ENCODE data around the gene AKT3. TPM values are rescaled to one million over a fixed set of nuclear protein-coding genes. Genes with fewer than 3 reads are reported as not detected.

AKT3 gene
- total RNA-seq, 1 experiment from 2014 or later, result 18.7 TPM

DNA sequence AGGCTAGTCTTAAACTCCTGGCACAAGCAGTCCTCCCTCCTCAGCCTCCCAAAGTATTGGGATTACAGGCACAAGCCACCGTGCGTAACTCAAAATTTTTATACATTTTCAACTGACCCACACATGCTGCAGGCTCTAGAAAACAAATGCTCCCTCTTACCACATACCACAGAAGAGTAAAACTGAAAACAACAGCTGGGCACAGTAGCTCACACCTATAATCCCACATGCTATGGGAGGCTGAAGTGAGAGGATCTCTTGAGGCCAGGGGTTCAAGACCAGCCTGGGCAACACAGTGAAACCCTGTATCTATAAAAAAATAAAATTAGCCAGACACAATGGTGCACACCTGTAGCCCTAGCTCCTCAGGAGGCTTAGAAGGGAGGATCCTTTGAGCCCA, 56.7 kb downstream of the AKT3 start:
- no peaks in the 10 kb centered on the region for H3K27me3 ChIP-seq (ENCODE audit: low read length)
- ATAC-seq (no peak), DNase-seq (no peak)
- no peaks in the 10 kb centered on the region for H4K20me1 ChIP-seq (ENCODE audit: low read length)
- no peak overlapping the region for H2AFZ ChIP-seq (ENCODE audit: low read length)
- H3K79me2 ChIP-seq (ENCODE audit: low read length), result no peaks in the 10 kb centered on the region
- intact Hi-C loops (cut with micrococcal nuclease), result no loop called here
- H3K9me3 ChIP-seq (ENCODE audit: low read length), result no peaks in the 10 kb centered on the region
- no peaks in the 10 kb centered on the region for H3K36me3 ChIP-seq (ENCODE audit: low read depth, low read length)
- BruUV-seq (replicated peaks), result no TSS peak
- no peak overlapping the region for H3K9ac ChIP-seq (ENCODE audit: low read length)
- CTCF ChIA-PET, result no interaction called here
- H3K27ac ChIP-seq (ENCODE audit: low read length), result no peak overlapping the region
- no peaks in the 10 kb centered on the region for H3F3A ChIP-seq (ENCODE audit: low read length, unreplicated experiment)
- no peaks in the 10 kb centered on the region for H3K9me2 ChIP-seq (replicated peaks; ENCODE audit: low read length)
- H3K4me1 ChIP-seq (ENCODE audit: insufficient read depth, low read length), result peaks cover under 1% of the 10 kb centered on the region; the same call in 1 of the 2 replicates
- no peak overlapping the region for H3K4me3 ChIP-seq (ENCODE audit: low read length)
- TF ChIP-seq CTCF (conservative IDR thresholded peaks at IDR 0.05; ENCODE audit: low read depth, low read length), result no peak
- TF ChIP-seq EZH2phosphoT487 (IDR thresholded peaks at IDR 0.05; ENCODE audit: borderline replicate concordance, low read length), result no peak
- POLR2A ChIA-PET (ENCODE audit: unreplicated experiment), result no interaction called here
- H3K4me2 ChIP-seq (ENCODE audit: low read length), result no peak overlapping the region

DNA sequence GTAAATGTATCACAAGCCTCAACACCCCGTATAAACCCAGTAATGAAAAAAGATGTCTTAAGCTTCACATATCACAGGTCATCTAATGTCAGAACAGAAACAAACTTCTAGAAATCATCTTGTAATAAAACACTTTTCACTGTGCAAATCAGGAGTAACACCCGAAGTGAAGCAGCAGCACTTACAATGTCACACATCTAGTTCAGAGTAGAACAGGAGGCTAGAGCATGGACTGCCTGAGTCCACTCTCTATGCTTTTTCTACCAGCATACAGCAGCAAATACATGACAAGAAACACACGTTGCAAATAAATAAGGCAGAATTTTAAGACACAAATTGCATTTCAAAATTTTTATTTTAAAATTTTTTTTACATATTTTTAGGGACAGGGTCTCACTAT, 57.2 kb downstream of the AKT3 start:
- Histone ChIP-seq H3K36me3 (ENCODE audit: low read depth, low read length) (no peaks in the 10 kb centered on the region), H3K27ac (ENCODE audit: low read length) (no peak overlapping the region), H3K4me1 (ENCODE audit: insufficient read depth, low read length) (no peaks in the 10 kb centered on the region), H3K4me3 (ENCODE audit: low read length) (no peak overlapping the region), H3K79me2 (ENCODE audit: low read length) (no peaks in the 10 kb centered on the region), H3F3A (ENCODE audit: low read length, unreplicated experiment) (no peaks in the 10 kb centered on the region), H3K27me3 (ENCODE audit: low read length) (no peaks in the 10 kb centered on the region), H3K9me2 (replicated peaks; ENCODE audit: low read length) (no peaks in the 10 kb centered on the region), H3K4me2 (ENCODE audit: low read length) (no peak overlapping the region), H2AFZ (ENCODE audit: low read length) (no peak overlapping the region), H4K20me1 (ENCODE audit: low read length) (no peaks in the 10 kb centered on the region), H3K9me3 (ENCODE audit: low read length) (no peaks in the 10 kb centered on the region), H3K9ac (ENCODE audit: low read length) (no peak overlapping the region)
- no peak for ATAC-seq
- ChIA-PET CTCF (no interaction called here), POLR2A (ENCODE audit: unreplicated experiment) (no interaction called here)
- BruUV-seq (replicated peaks), result no TSS peak
- TF ChIP-seq CTCF (conservative IDR thresholded peaks at IDR 0.05; ENCODE audit: low read depth, low read length) (no peak), EZH2 (IDR thresholded peaks at IDR 0.05; ENCODE audit: low read length, unreplicated experiment) (no peak), EZH2phosphoT487 (IDR thresholded peaks at IDR 0.05; ENCODE audit: borderline replicate concordance, low read length) (no peak)
- no peak for DNase-seq
- intact Hi-C loops (cut with micrococcal nuclease), result no loop called here

GRCh38 chr1:243792401-243792800, 57.6 kb downstream of the AKT3 start:
- no peak overlapping the region for H3K9ac ChIP-seq (ENCODE audit: low read length)
- no peak overlapping the region for H2AFZ ChIP-seq (ENCODE audit: low read length)
- TF ChIP-seq EZH2 (IDR thresholded peaks at IDR 0.05; ENCODE audit: low read length, unreplicated experiment), result no peak
- H3K9me2 ChIP-seq (replicated peaks; ENCODE audit: low read length), result no peaks in the 10 kb centered on the region
- ATAC-seq (no peak), DNase-seq (no peak)
- no peak overlapping the region for H3K4me3 ChIP-seq (ENCODE audit: low read length)
- H3K79me2 ChIP-seq (ENCODE audit: low read length), result no peaks in the 10 kb centered on the region
- H3K9me3 ChIP-seq (ENCODE audit: low read length), result no peaks in the 10 kb centered on the region
- H3K4me1 ChIP-seq (ENCODE audit: insufficient read depth, low read length), result peaks cover 4% of the 10 kb centered on the region
- intact Hi-C loops (cut with micrococcal nuclease), result no loop called here
- no peaks in the 10 kb centered on the region for H3K27me3 ChIP-seq (ENCODE audit: low read length)
- ChIA-PET CTCF (no interaction called here), POLR2A (ENCODE audit: unreplicated experiment) (no interaction called here)
- no peaks in the 10 kb centered on the region for H3K36me3 ChIP-seq (ENCODE audit: low read depth, low read length)
- H4K20me1 ChIP-seq (ENCODE audit: low read length), result no peaks in the 10 kb centered on the region
- H3K4me2 ChIP-seq (ENCODE audit: low read length), result no peak overlapping the region
- no peak overlapping the region for H3K27ac ChIP-seq (ENCODE audit: low read length)
- H3F3A ChIP-seq (ENCODE audit: low read length, unreplicated experiment), result no peaks in the 10 kb centered on the region
- no TSS peak for BruUV-seq (replicated peaks)
